22Rv1 (cell line): Measurements from ENCODE around the gene TCEANC.

Source experiments
- CTCF ChIP-seq: fragments of 450-650 bp; IDR thresholded peaks from 2 replicates; pipeline ENCODE4 v1.5.1; 2017; ENCODE audit warnings: mild to moderate bottlenecking
- ZFX ChIP-seq: fragments of 450-650 bp; IDR thresholded peaks from 2 replicates; pipeline ENCODE4 v1.6.1; 2017; ENCODE audit warnings: antibody characterized with exemption, borderline replicate concordance

- TF ChIP-seq CTCF (no peak), ZFX (no peak)
These were observed 49.3 kb downstream of the TCEANC start for GRCh38 chrX:13702111-13702789.
